NT2/D1 (cell line): ENCODE measurements around the gene TPBGL.

Experiments used
- YY1 ChIP-seq: IDR thresholded peaks from 2 replicates; pipeline ENCODE4 v1.6.1; 2011; ENCODE audit not compliant: insufficient read length, insufficient read depth
- ZNF274 ChIP-seq: IDR thresholded peaks from 2 replicates; pipeline ENCODE4 v1.6.1; 2011; ENCODE audit warnings: mild to moderate bottlenecking, low read depth, low read length

GRCh38 chr11:75263944-75264349 lies 23.4 kb downstream of the TPBGL start:
- TF ChIP-seq ZNF274 (no peak), YY1 (no peak)
